IPS-18a (cell line): ENCODE results near the gene HYDIN.
"Not testable (repeated sequence)": the region's sequence is repeated elsewhere in the genome, so short reads cannot be mapped to it uniquely, and the experiment has no call there.

ENCODE experiments used
- H3K27ac ChIP-seq: one replicate; pipeline ENCODE4 v1.5.1; 2013; ENCODE audit warnings: low read length
- H3K27me3 ChIP-seq: one replicate; pipeline ENCODE4 v1.6.1; 2013; ENCODE audit warnings: mild to moderate bottlenecking, low read length; ENCODE audit not compliant: control insufficient read depth, insufficient read depth
- H3K36me3 ChIP-seq: one replicate; pipeline ENCODE4 v1.6.1; 2013; ENCODE audit warnings: low read depth, low read length; ENCODE audit not compliant: control insufficient read depth
- H3K4me1 ChIP-seq: one replicate; pipeline ENCODE4 v1.6.1; 2013; ENCODE audit warnings: low read depth, low read length; ENCODE audit not compliant: control insufficient read depth
- H3K4me3 ChIP-seq: one replicate; pipeline ENCODE4 v1.5.1; 2013; ENCODE audit warnings: low read length
- H3K9ac ChIP-seq: one replicate; pipeline ENCODE4 v1.6.1; 2013; ENCODE audit warnings: mild to moderate bottlenecking, low read length, moderate library complexity
- H3K9me3 ChIP-seq: one replicate; pipeline ENCODE4 v1.6.1; 2013; ENCODE audit warnings: low read depth, low read length; ENCODE audit not compliant: control insufficient read depth

The HYDIN gene

GRCh38 chr16:71080777-71081176 is 149.7 kb downstream of the HYDIN start:
- H3K27ac ChIP-seq, H3K4me1 ChIP-seq, H3K27me3 ChIP-seq, H3K9ac ChIP-seq, H3K9me3 ChIP-seq, H3K36me3 ChIP-seq, H3K4me3 ChIP-seq: not testable (repeated sequence)

GRCh38 chr16:71080262-71080661 is 150.3 kb downstream of the HYDIN start:
- not testable (repeated sequence) for H3K27me3 ChIP-seq, H3K36me3 ChIP-seq, H3K4me3 ChIP-seq, H3K27ac ChIP-seq, H3K9ac ChIP-seq, H3K4me1 ChIP-seq, H3K9me3 ChIP-seq

GRCh38 chr16:71070651-71071050 is 159.9 kb downstream of the HYDIN start:
- not testable (repeated sequence) for H3K36me3 ChIP-seq, H3K27ac ChIP-seq, H3K9me3 ChIP-seq, H3K27me3 ChIP-seq, H3K4me1 ChIP-seq, H3K4me3 ChIP-seq, H3K9ac ChIP-seq

- not testable (repeated sequence) for H3K27me3 ChIP-seq, H3K9me3 ChIP-seq, H3K36me3 ChIP-seq
These were observed 160.7 kb downstream of the HYDIN start for GRCh38 chr16:71069842-71070241.

GRCh38 chr16:71053897-71054609 is 176.5 kb downstream of the HYDIN start:
- not testable (repeated sequence) for H3K9me3 ChIP-seq, H3K27me3 ChIP-seq, H3K27ac ChIP-seq, H3K9ac ChIP-seq, H3K4me1 ChIP-seq, H3K4me3 ChIP-seq, H3K36me3 ChIP-seq

More at GRCh38 chr16:71069842-71070241, 160.7 kb downstream of the HYDIN start:
- H3K4me3 ChIP-seq, H3K4me1 ChIP-seq, H3K9ac ChIP-seq, H3K27ac ChIP-seq: not testable (repeated sequence)

- not testable (repeated sequence) for H3K36me3 ChIP-seq, H3K9me3 ChIP-seq, H3K4me3 ChIP-seq, H3K4me1 ChIP-seq, H3K27ac ChIP-seq, H3K27me3 ChIP-seq, H3K9ac ChIP-seq
These were observed 180.2 kb downstream of the HYDIN start for GRCh38 chr16:71050307-71050706.

GRCh38 chr16:71039368-71040111 is 191.0 kb downstream of the HYDIN start:
- not testable (repeated sequence) for H3K9ac ChIP-seq, H3K9me3 ChIP-seq, H3K27ac ChIP-seq, H3K4me1 ChIP-seq, H3K36me3 ChIP-seq, H3K27me3 ChIP-seq, H3K4me3 ChIP-seq

- H3K36me3 ChIP-seq, H3K27me3 ChIP-seq, H3K4me1 ChIP-seq, H3K9me3 ChIP-seq, H3K9ac ChIP-seq, H3K4me3 ChIP-seq, H3K27ac ChIP-seq: not testable (repeated sequence)
These were observed 192.1 kb downstream of the HYDIN start for GRCh38 chr16:71038421-71038820.

GRCh38 chr16:71037987-71038386 is 192.5 kb downstream of the HYDIN start:
- not testable (repeated sequence) for H3K27ac ChIP-seq, H3K9me3 ChIP-seq, H3K4me1 ChIP-seq, H3K9ac ChIP-seq, H3K36me3 ChIP-seq, H3K4me3 ChIP-seq, H3K27me3 ChIP-seq

GRCh38 chr16:71028032-71028727 is 202.3 kb downstream of the HYDIN start:
- not testable (repeated sequence) for H3K36me3 ChIP-seq, H3K9me3 ChIP-seq, H3K27ac ChIP-seq, H3K4me3 ChIP-seq, H3K9ac ChIP-seq, H3K4me1 ChIP-seq, H3K27me3 ChIP-seq

- not testable (repeated sequence) for H3K9ac ChIP-seq, H3K27ac ChIP-seq, H3K4me3 ChIP-seq, H3K9me3 ChIP-seq, H3K36me3 ChIP-seq, H3K4me1 ChIP-seq, H3K27me3 ChIP-seq
These were observed 203.0 kb downstream of the HYDIN start for GRCh38 chr16:71027511-71027910.
